CD8-positive, alpha-beta memory T cell (primary cell): ENCODE results near the gene LPXN. TPM values are rescaled to one million over a fixed set of nuclear protein-coding genes. Genes with fewer than 3 reads are reported as not detected.
A peak's percentile ranks its signal among the peaks of the same experiment; 100 is the strongest.

ENCODE experiments used
- CTCF ChIA-PET: fragments of 350-600 bp; sonication (Branson Sonifier 250); formaldehyde crosslinking; loops from one replicate; lab custom pipeline; 2021; ENCODE audit warnings: antibody characterized with exemption; lab: Charles Lee
- POLR2A ChIA-PET: fragments of 350-600 bp; sonication (Branson Sonifier 250); formaldehyde crosslinking; loops from one replicate; lab custom pipeline; 2021; ENCODE audit warnings: antibody characterized with exemption; lab: Charles Lee
- DNase-seq, 5 donors: peaks; one replicate each; pipeline versions ENCODE4 v3.0.0 to v3.0.0-alpha.2; 2020 to 2022; ENCODE audit warnings: mixed read lengths in 1 of 5
- H3K27ac ChIP-seq: one replicate; pipeline ENCODE4 v1.7.0; 2013; ENCODE audit warnings: low read depth, mild to moderate bottlenecking, low read length, moderate library complexity
- H3K27me3 ChIP-seq: 2 replicates; pipeline ENCODE4 v1.7.0; 2013; ENCODE audit warnings: low read length, mild to moderate bottlenecking; ENCODE audit not compliant: insufficient read depth, poor library complexity, severe bottlenecking
- H3K36me3 ChIP-seq: 2 replicates; pipeline ENCODE4 v1.7.0; 2013; ENCODE audit warnings: mild to moderate bottlenecking, low read length, moderate library complexity; ENCODE audit not compliant: insufficient read depth
- H3K4me1 ChIP-seq: 2 replicates; pipeline ENCODE4 v1.7.0; 2013; ENCODE audit warnings: mild to moderate bottlenecking, low read length, moderate library complexity; ENCODE audit not compliant: insufficient read depth
- H3K4me3 ChIP-seq: 2 replicates; pipeline ENCODE4 v1.7.0; 2013; ENCODE audit warnings: mild to moderate bottlenecking, low read length
- H3K9me3 ChIP-seq: 2 replicates; pipeline ENCODE4 v1.7.0; 2013; ENCODE audit warnings: mild to moderate bottlenecking, low read length
- H3K27ac Mint-ChIP-seq, 8 donors: one replicate each; pipeline ENCODE4 v1.8.0; 2020 to 2021; ENCODE audit warnings: mixed read lengths in 8 of 8, mild to moderate bottlenecking in 6 of 8, inconsistent platforms in 3 of 8, moderate library complexity in 3 of 8
- H3K27me3 Mint-ChIP-seq, 2 donors: one replicate each; pipeline ENCODE4 v1.8.0; 2020 to 2021; ENCODE audit warnings: mixed read lengths in 2 of 2, mild to moderate bottlenecking in 1 of 2, moderate library complexity in 1 of 2
- H3K36me3 Mint-ChIP-seq, 3 donors: one replicate each; pipeline ENCODE4 v1.8.0; 2020 to 2021; ENCODE audit warnings: mixed read lengths in 3 of 3, inconsistent platforms in 1 of 3, mild to moderate bottlenecking in 1 of 3
- H3K4me1 Mint-ChIP-seq, 3 donors: one replicate each; pipeline ENCODE4 v1.8.0; 2020 to 2021; ENCODE audit warnings: mixed read lengths in 3 of 3, inconsistent platforms in 1 of 3, mild to moderate bottlenecking in 1 of 3
- H3K4me3 Mint-ChIP-seq, 7 donors: one replicate each; pipeline ENCODE4 v1.8.0; 2020 to 2021; ENCODE audit warnings: mixed read lengths in 7 of 7, mild to moderate bottlenecking in 6 of 7, moderate library complexity in 4 of 7, inconsistent platforms in 2 of 7
- H3K9me3 Mint-ChIP-seq, 5 donors: one replicate each; pipeline ENCODE4 v1.8.0; 2020 to 2022; ENCODE audit warnings: mixed read lengths in 5 of 5, mild to moderate bottlenecking in 3 of 5, moderate library complexity in 2 of 5, inconsistent platforms in 1 of 5
- polyA plus RNA-seq: library from polyadenylated mRNA; unstranded; fragments of 300-500 nt; fragmentation: Illumina TruSeq; gene quantifications from one replicate; pipeline ENCODE4 v1.2.3, GENCODE V29; 2021
- total RNA-seq, 2 experiments: library from RNA; stranded (reverse); gene quantifications; one replicate each; pipeline ENCODE4 v1.2.3, GENCODE V29; 2021

LPXN gene
- total and polyA plus RNA-seq, 3 experiments from 2014 or later = 168 to 264 (median 175) TPM

- peak overlapping the region in 1 of 8 donors; percentile 17 for H3K27ac Mint-ChIP-seq
- no peaks in the 10 kb centered on the region for H3K9me3 Mint-ChIP-seq
- Histone ChIP-seq H3K4me3 (no peak overlapping the region), H3K27ac (no peak overlapping the region), H3K36me3 (no peaks in the 10 kb centered on the region), H3K4me1 (no peaks in the 10 kb centered on the region), H3K27me3 (no peaks in the 10 kb centered on the region), H3K9me3 (no peaks in the 10 kb centered on the region)
- H3K4me1 Mint-ChIP-seq = no peaks in the 10 kb centered on the region
- H3K27me3 Mint-ChIP-seq = no peaks in the 10 kb centered on the region
- CTCF ChIA-PET = interaction anchor here (0.8 to 3.8 kb wide), 3 partner anchors 11 to 1020 kb away, joined by 3 to 12 read pairs (median 3); no protein-coding TSS in a partner anchor
- H3K4me3 Mint-ChIP-seq = no peak overlapping the region
- DNase-seq = peak in 1 of 5 donors; percentile 36
- H3K36me3 Mint-ChIP-seq = peaks cover under 1 to 4% (median under 1%) of the 10 kb centered on the region in 3 donors
- POLR2A ChIA-PET = no interaction called here
Observed at GRCh38 chr11:58513747-58514367, 61.8 kb downstream of the LPXN start.

GRCh38 chr11:58511636-58512035, 64.0 kb downstream of the LPXN start:
- Histone ChIP-seq H3K4me3 (no peak overlapping the region), H3K27ac (no peak overlapping the region), H3K27me3 (no peaks in the 10 kb centered on the region), H3K4me1 (no peaks in the 10 kb centered on the region), H3K9me3 (no peaks in the 10 kb centered on the region), H3K36me3 (no peaks in the 10 kb centered on the region)
- Mint-ChIP-seq H3K4me3 (no peak overlapping the region), H3K27me3 (no peaks in the 10 kb centered on the region), H3K36me3 (peaks cover 11 to 17% (median 11%) of the 10 kb centered on the region in 3 donors), H3K9me3 (no peaks in the 10 kb centered on the region), H3K27ac (no peak overlapping the region), H3K4me1 (no peaks in the 10 kb centered on the region)
- CTCF ChIA-PET = interaction anchor here (3.8 kb wide), 1 partner anchor 13 kb away, joined by 12 read pairs; no protein-coding TSS in a partner anchor
- DNase-seq = no peak
- POLR2A ChIA-PET = interaction anchor here (0.7 kb wide), 1 partner anchor 43 kb away, joined by 3 read pairs; no protein-coding TSS in a partner anchor

DNA sequence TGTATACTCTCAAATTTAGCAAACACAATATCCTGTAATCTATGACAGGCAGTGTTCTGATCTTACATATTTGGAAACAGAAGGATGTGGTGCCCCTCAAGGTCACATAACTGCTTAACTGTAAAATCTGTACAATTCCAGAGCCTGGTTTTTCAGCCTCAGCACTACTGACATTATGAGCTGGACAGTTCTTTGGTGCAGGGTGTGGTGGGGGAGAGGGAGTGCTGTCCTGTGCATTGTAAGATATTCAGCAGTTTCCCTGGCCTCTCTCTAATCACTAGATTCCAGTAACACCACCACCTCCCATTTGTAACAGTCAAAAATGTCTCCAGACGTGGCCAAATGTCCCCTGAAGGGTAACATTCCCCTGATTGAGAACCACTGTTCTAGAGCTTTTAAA, 65.9 kb downstream of the LPXN start:
- Histone ChIP-seq H3K27me3 (no peaks in the 10 kb centered on the region), H3K36me3 (no peaks in the 10 kb centered on the region), H3K4me3 (no peak overlapping the region), H3K4me1 (no peaks in the 10 kb centered on the region), H3K9me3 (no peaks in the 10 kb centered on the region), H3K27ac (no peak overlapping the region)
- DNase-seq = no peak
- Mint-ChIP-seq H3K9me3 (no peaks in the 10 kb centered on the region), H3K27ac (no peak overlapping the region), H3K4me1 (no peaks in the 10 kb centered on the region), H3K4me3 (no peak overlapping the region), H3K36me3 (peaks cover 13 to 17% (median 14%) of the 10 kb centered on the region in 3 donors), H3K27me3 (no peaks in the 10 kb centered on the region)
- ChIA-PET CTCF (no interaction called here), POLR2A (no interaction called here)

DNA sequence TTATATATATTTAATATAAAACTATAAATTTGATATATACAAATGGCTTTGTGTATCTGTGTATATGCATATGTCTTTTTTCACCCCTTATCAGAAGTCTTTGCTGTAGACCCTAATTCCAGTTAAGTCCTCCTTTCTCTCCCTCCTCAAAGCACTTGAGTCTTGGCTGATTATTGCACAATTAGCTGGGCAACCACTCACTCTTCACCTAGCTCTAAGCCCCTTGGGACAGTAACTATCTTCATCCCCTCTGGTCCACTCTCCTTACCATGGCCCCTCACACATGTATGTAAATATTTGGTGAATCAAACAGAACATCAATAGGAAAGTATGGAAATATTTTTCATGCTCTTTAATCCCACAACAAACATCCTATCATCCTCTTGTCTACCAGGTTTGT, 66.8 kb downstream of the LPXN start:
- no peaks in the 10 kb centered on the region for H3K27me3 Mint-ChIP-seq
- no peaks in the 10 kb centered on the region for H3K4me1 Mint-ChIP-seq
- H3K27ac Mint-ChIP-seq = no peak overlapping the region
- Histone ChIP-seq H3K4me1 (no peaks in the 10 kb centered on the region), H3K27ac (no peak overlapping the region), H3K9me3 (no peaks in the 10 kb centered on the region), H3K4me3 (no peak overlapping the region), H3K27me3 (no peaks in the 10 kb centered on the region), H3K36me3 (no peaks in the 10 kb centered on the region)
- no peaks in the 10 kb centered on the region for H3K9me3 Mint-ChIP-seq
- ChIA-PET CTCF (no interaction called here), POLR2A (no interaction called here)
- H3K4me3 Mint-ChIP-seq = no peak overlapping the region
- no peak for DNase-seq
- H3K36me3 Mint-ChIP-seq = peaks cover 16 to 18% (median 17%) of the 10 kb centered on the region in 3 donors

GRCh38 chr11:58508005-58508404, 67.7 kb downstream of the LPXN start, which contains the start of gene OR5B21:
OR5B21 (minus strand) TSS chr11:58508105; CDS start chr11:58508105, 0 bp downstream.
- Mint-ChIP-seq H3K27ac (peak within 1 kb of the TSS in 1 of 8 donors; percentile 79), H3K4me3 (no peak within 1 kb of the TSS)
- POLR2A ChIA-PET = no interaction called here

GRCh38 chr11:58507355-58507754, 68.3 kb downstream of the LPXN start:
- Histone ChIP-seq H3K4me1 (no peaks in the 10 kb centered on the region), H3K27me3 (no peaks in the 10 kb centered on the region), H3K27ac (no peak overlapping the region), H3K9me3 (no peaks in the 10 kb centered on the region), H3K36me3 (no peaks in the 10 kb centered on the region), H3K4me3 (no peak overlapping the region)
- H3K9me3 Mint-ChIP-seq = no peaks in the 10 kb centered on the region
- H3K4me3 Mint-ChIP-seq = no peak overlapping the region
- no peak for DNase-seq
- no peaks in the 10 kb centered on the region for H3K27me3 Mint-ChIP-seq
- ChIA-PET CTCF (no interaction called here), POLR2A (no interaction called here)
- peaks cover 17 to 23% (median 18%) of the 10 kb centered on the region in 3 donors for H3K36me3 Mint-ChIP-seq
- H3K27ac Mint-ChIP-seq = peak overlapping the region in 1 of 8 donors; percentile 3
- no peaks in the 10 kb centered on the region for H3K4me1 Mint-ChIP-seq

More at GRCh38 chr11:58508005-58508404, 67.7 kb downstream of the LPXN start, which contains the start of gene OR5B21:
- Histone ChIP-seq H3K9me3 (no peaks in the 10 kb centered on the region), H3K4me3 (no peak within 1 kb of the TSS), H3K27ac (no peak within 1 kb of the TSS), H3K4me1 (no peaks in the 10 kb centered on the region), H3K27me3 (no peaks in the 10 kb centered on the region), H3K36me3 (no peaks in the 10 kb centered on the region)
- Mint-ChIP-seq H3K36me3 (peaks cover 17 to 21% (median 18%) of the 10 kb centered on the region in 3 donors), H3K4me1 (no peaks in the 10 kb centered on the region), H3K27me3 (no peaks in the 10 kb centered on the region), H3K9me3 (no peaks in the 10 kb centered on the region)
- CTCF ChIA-PET = no interaction called here
- DNase-seq = no peak

GRCh38 chr11:58506935-58507334, 68.7 kb downstream of the LPXN start:
- Histone ChIP-seq H3K27me3 (no peaks in the 10 kb centered on the region), H3K4me3 (no peak overlapping the region), H3K9me3 (no peaks in the 10 kb centered on the region), H3K4me1 (no peaks in the 10 kb centered on the region), H3K27ac (no peak overlapping the region), H3K36me3 (no peaks in the 10 kb centered on the region)
- ChIA-PET CTCF (no interaction called here), POLR2A (no interaction called here)
- Mint-ChIP-seq H3K27me3 (no peaks in the 10 kb centered on the region), H3K4me1 (no peaks in the 10 kb centered on the region), H3K9me3 (no peaks in the 10 kb centered on the region), H3K4me3 (no peak overlapping the region), H3K36me3 (peaks cover 17 to 23% (median 18%) of the 10 kb centered on the region in 3 donors), H3K27ac (no peak overlapping the region)
- DNase-seq = no peak

DNA sequence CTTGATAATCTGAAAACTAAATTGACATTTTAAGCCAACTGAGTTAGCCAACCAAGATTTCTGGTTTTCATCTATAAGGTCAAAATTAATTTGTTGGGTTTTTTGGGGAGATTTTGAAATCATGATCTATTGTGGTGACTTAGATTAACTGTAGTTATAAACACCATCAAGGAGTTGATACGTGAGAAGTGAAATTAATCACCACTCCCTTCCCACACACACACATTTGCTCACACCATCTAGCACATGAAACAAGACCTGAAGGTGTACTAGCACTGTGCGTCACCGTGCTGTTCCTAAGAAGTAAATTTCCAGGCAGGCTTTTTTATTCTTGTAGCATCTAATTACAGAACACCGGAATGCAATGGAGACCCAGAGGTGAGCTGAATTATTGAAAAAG, 69.8 kb downstream of the LPXN start:
- no peaks in the 10 kb centered on the region for H3K9me3 ChIP-seq
- H3K36me3 ChIP-seq = no peaks in the 10 kb centered on the region
- no peak for DNase-seq
- POLR2A ChIA-PET = interaction anchor here (0.5 kb wide), 1 partner anchor 706 kb away, joined by 4 read pairs; no protein-coding TSS in a partner anchor
- H3K4me1 Mint-ChIP-seq = no peaks in the 10 kb centered on the region
- H3K27me3 ChIP-seq = no peaks in the 10 kb centered on the region
- no peaks in the 10 kb centered on the region for H3K9me3 Mint-ChIP-seq
- no peaks in the 10 kb centered on the region for H3K27me3 Mint-ChIP-seq
- no peak overlapping the region for H3K4me3 Mint-ChIP-seq
- no peak overlapping the region for H3K4me3 ChIP-seq
- CTCF ChIA-PET = no interaction called here
- no peaks in the 10 kb centered on the region for H3K4me1 ChIP-seq
- H3K27ac Mint-ChIP-seq = peak overlapping the region in 1 of 8 donors; percentile 33
- peaks cover 17 to 24% (median 18%) of the 10 kb centered on the region in 3 donors for H3K36me3 Mint-ChIP-seq
- no peak overlapping the region for H3K27ac ChIP-seq
